HepG2 (cell line): Measurements from ENCODE around the gene ADCY7. TPM values are rescaled to one million over a fixed set of nuclear protein-coding genes. Genes with fewer than 3 reads are reported as not detected.

Experiments used
- ATAC-seq: fragments of 200-7000 bp; cut with Tn5 transposase; 3 replicates; pipeline ENCODE4 v1.9.1; 2020; ENCODE audit warnings: mild to moderate bottlenecking, moderate library complexity
- BruUV-seq: library from RNA; stranded (reverse); fragments of 400-500 nt; replicated peaks from 2 replicates; lab custom pipeline; 2021; lab: Mats Ljungman, UMichigan
- CTCF ChIA-PET: fragments of 300-600 bp; formaldehyde crosslinking; extraction: SDS; loops from one replicate; lab custom pipeline; 2021; ENCODE audit warnings: low total read pairs, inconsistent platforms, low intra/inter-chr PET ratio; lab: Yijun Ruan, JAX
- POLR2A ChIA-PET: fragments of 350-600 bp; sonication (Branson Sonifier 250); formaldehyde crosslinking; loops from one replicate; lab custom pipeline; 2020; ENCODE audit warnings: antibody characterized with exemption, inconsistent platforms; lab: Yijun Ruan, JAX
- DNase-seq: peaks from one replicate; pipeline ENCODE4 v3.0.0-alpha.2; 2015; ENCODE audit warnings: low spot score
- FAIRE-seq: peaks from 3 replicates; lab custom pipeline; 2011; peaks lifted over from hg19 to GRCh38; lab: Jason Lieb, UNC
- H2AFZ ChIP-seq: one replicate; pipeline ENCODE4 v1.6.1; 2011; ENCODE audit warnings: low read length, inconsistent platforms
- H3K27ac ChIP-seq: fragments of 300-600 bp; 3 replicates; pipeline ENCODE4 v1.8.0; 2011; ENCODE audit warnings: mixed run types, mild to moderate bottlenecking, mixed read lengths, low read length, inconsistent platforms; ENCODE audit not compliant: insufficient read depth; ENCODE audit errors: extremely low read length
- H3K27me3 ChIP-seq, 2 experiments: fragments of 200-600 bp in 1 of 2; 2 replicates in 1 of 2; 3 replicates in 1 of 2; pipeline versions ENCODE4 v1.6.0 to v1.8.0; 2011; ENCODE audit warnings: low read length in 2 of 2, mild to moderate bottlenecking in 2 of 2, moderate library complexity in 2 of 2, inconsistent platforms in 1 of 2; ENCODE audit not compliant: insufficient read depth in 2 of 2, control insufficient read depth in 1 of 2
- H3K36me3 ChIP-seq, 2 experiments: fragments of 200-600 bp in 1 of 2; replicated peaks in 1 of 2; 2 replicates in 1 of 2; 3 replicates in 1 of 2; pipeline versions ENCODE4 v1.5.1 to v1.8.0; 2011; ENCODE audit warnings: low read length in 2 of 2, inconsistent platforms in 1 of 2; ENCODE audit not compliant: insufficient read depth in 2 of 2, control insufficient read depth in 1 of 2
- H3K4me1 ChIP-seq: 2 replicates; pipeline ENCODE4 v1.5.1; 2012; ENCODE audit warnings: low read length, inconsistent platforms; ENCODE audit not compliant: insufficient read depth
- H3K4me2 ChIP-seq: 2 replicates; pipeline ENCODE4 v1.6.0; 2011; ENCODE audit warnings: low read depth, low read length, inconsistent platforms
- H3K4me3 ChIP-seq, 3 experiments: fragments of 200-600 bp in 1 of 3; sonication (generic), shearing (Covaris generic) in 1 of 3; replicated peaks in 1 of 3; 2 replicates each; pipeline ENCODE4 v1.5.1; 2011 to 2016; ENCODE audit warnings: low read length in 3 of 3, inconsistent platforms in 2 of 3, low read depth in 2 of 3, mild to moderate bottlenecking in 2 of 3, control low read depth in 1 of 3, mixed read lengths in 1 of 3; ENCODE audit not compliant: insufficient read depth in 1 of 3
- H3K79me2 ChIP-seq: one replicate; pipeline ENCODE4 v1.6.1; 2011; ENCODE audit warnings: low read length, inconsistent platforms; ENCODE audit not compliant: insufficient read depth
- H3K9ac ChIP-seq: 2 replicates; pipeline ENCODE4 v1.6.0; 2011; ENCODE audit warnings: mild to moderate bottlenecking, low read depth, low read length, inconsistent platforms; ENCODE audit not compliant: insufficient read depth
- H3K9me3 ChIP-seq: 2 replicates; pipeline ENCODE4 v1.5.1; 2012; ENCODE audit warnings: mild to moderate bottlenecking, low read length
- H4K20me1 ChIP-seq: 2 replicates; pipeline ENCODE4 v1.6.0; 2011; ENCODE audit warnings: inconsistent platforms, mild to moderate bottlenecking, low read length, moderate library complexity; ENCODE audit not compliant: insufficient read depth
- CEBPG ChIP-seq: IDR thresholded peaks from 2 replicates; pipeline ENCODE4 v1.6.1; 2016
- NR2F1 ChIP-seq, 2 experiments: fragments of 450-650 bp in 1 of 2; formaldehyde crosslinking in 1 of 2; IDR thresholded peaks; 2 replicates each; pipeline versions ENCODE4 v1.5.0 to v1.6.1; 2016 to 2020; ENCODE audit warnings: mild to moderate bottlenecking in 1 of 2, missing compliant biosample characterization in 1 of 2, missing genetic modification reagents in 1 of 2, moderate library complexity in 1 of 2
- RBM22 ChIP-seq: fragments of 200-400 bp; formaldehyde crosslinking; optimal IDR thresholded peaks from 2 replicates; pipeline ENCODE3; 2017; ENCODE audit warnings: mild to moderate bottlenecking, low read length, moderate library complexity
- TOE1 ChIP-seq: sonication (generic); formaldehyde crosslinking; IDR thresholded peaks from 2 replicates; pipeline ENCODE4 v1.4.0; 2020; ENCODE audit warnings: mild to moderate bottlenecking, missing genetic modification reagents
- ZNF124 ChIP-seq: sonication (generic); formaldehyde crosslinking; IDR thresholded peaks from 2 replicates; pipeline ENCODE4 v1.4.0; 2020; ENCODE audit warnings: missing genetic modification reagents
- WGBS: methylation state at CpG from one replicate; pipeline ENCODE4 v1.1.6; 2017; ENCODE audit warnings: low lambda C conversion rate; 5-methylcytosine and 5-hydroxymethylcytosine counted together
- in situ Hi-C: cut with HindIII; loops from 2 replicates; pipeline ENCODE4 v1.10.0; 2017; ENCODE audit warnings: low pct_unique_long_range_greater_than_20kb; ENCODE audit not compliant: extremely low pct_ligation_motif_present
- intact Hi-C: fragments of 100-400 bp; cut with micrococcal nuclease; formaldehyde crosslinking; loops from one replicate; pipeline ENCODE4 v1.10.0; 2022; ENCODE audit not compliant: unreplicated experiment
- polyA plus RNA-seq, 8 experiments: library from polyadenylated mRNA; depleted of rRNA in 3 of 8; stranded (reverse) in 7 of 8; unstranded in 1 of 8; fragments of >200 nt; fragmentation: Illumina TruSeq in 4 of 8; extraction: Trizol in 4 of 8; gene quantifications; 2 replicates each; pipeline versions ENCODE4 v1.2.1 to v1.2.3, GENCODE V29; 2011 to 2016; ENCODE audit warnings: low read depth in 4 of 8, missing spikeins in 1 of 8, mixed read lengths in 1 of 8; ENCODE audit not compliant: insufficient read depth in 1 of 8
- total RNA-seq, 5 experiments: library from RNA; depleted of rRNA; stranded (reverse); fragments of >200 nt; fragmentation: Illumina TruSeq; extraction: Trizol; gene quantifications; 2 replicates each; pipeline ENCODE4 v1.2.3, GENCODE V29; 2016; ENCODE audit warnings: low read depth in 1 of 5
- TF ChIP-seq, protein P1 (sequence below): sonication (generic); formaldehyde crosslinking; IDR thresholded peaks from 2 replicates; pipeline ENCODE4 v1.5.0; 2020; ENCODE audit warnings: mild to moderate bottlenecking, missing genetic modification reagents

The ADCY7 gene
- total and polyA plus RNA-seq, 2 of the 13 experiments (the other 11 are each of a cell fraction or from before 2014, with no cell fraction given) = 2.2 to 4.3 TPM

GRCh38 chr16:50235581-50235980 lies 30.8 kb upstream of the ADCY7 start:
- 87% methylated on average over 6 of the region's 6 CpGs for WGBS
- BruUV-seq = no TSS peak
- peak; percentile 33; the same call in 2 of the 3 replicates for ATAC-seq
- H4K20me1 ChIP-seq = 0 out of 2 replicates have a peak, but pooled peaks cover 3% of the 10 kb centered on the region
- no peak for DNase-seq
- CTCF ChIA-PET = no interaction called here
- intact Hi-C loops = no loop called here
- no peak overlapping the region for H2AFZ ChIP-seq
- no peak overlapping the region for H3K4me2 ChIP-seq
- H3K9ac ChIP-seq = no peak overlapping the region
- H3K9me3 ChIP-seq = no peaks in the 10 kb centered on the region
- no peaks in the 10 kb centered on the region; a peak in 1 of 5 replicates for H3K36me3 ChIP-seq
- TF ChIP-seq CEBPG (CRISPR knock-in tag) (no peak), RBM22 (peak; percentile 89)
- H3K4me1 ChIP-seq = no peaks in the 10 kb centered on the region
- POLR2A ChIA-PET = no interaction called here
- no peaks in the 10 kb centered on the region for H3K27me3 ChIP-seq
- H3K4me3 ChIP-seq = no peak overlapping the region
- H3K27ac ChIP-seq = no peak overlapping the region
- in situ Hi-C loops = no loop called here
- FAIRE-seq = no peak
- no peaks in the 10 kb centered on the region for H3K79me2 ChIP-seq

DNA sequence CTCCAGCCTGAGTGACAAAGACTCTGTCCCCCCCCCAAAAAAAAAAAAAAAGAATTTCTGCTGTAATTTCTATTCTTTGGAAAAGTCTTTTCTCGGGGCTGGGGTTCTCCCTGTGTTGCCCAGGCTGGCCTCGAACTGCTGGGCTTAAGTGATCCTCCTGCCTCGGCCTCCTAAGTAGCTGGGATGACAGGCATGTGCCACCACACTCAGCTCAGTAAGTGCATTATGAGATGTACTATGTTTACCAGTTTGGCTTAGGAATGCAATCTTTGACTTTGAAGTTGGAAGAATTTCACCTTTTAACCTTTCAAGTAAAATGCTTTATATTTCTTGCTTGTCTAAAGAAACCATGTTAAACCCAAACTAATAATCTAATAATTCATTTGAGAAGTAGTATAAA lies 28.0 kb upstream of the ADCY7 start:
- H3K4me3 ChIP-seq = no peak overlapping the region
- TF ChIP-seq ZNF124 (CRISPR knock-in tag) (no peak), TOE1 (CRISPR knock-in tag) (no peak), NR2F1 (CRISPR knock-in tag; IDR thresholded peaks at IDR 0.05) (0 out of 4 replicates have a peak, but pooled peaks of 1 of the 2 experiments have one; percentile 32)
- TF ChIP-seq, protein P1, sequence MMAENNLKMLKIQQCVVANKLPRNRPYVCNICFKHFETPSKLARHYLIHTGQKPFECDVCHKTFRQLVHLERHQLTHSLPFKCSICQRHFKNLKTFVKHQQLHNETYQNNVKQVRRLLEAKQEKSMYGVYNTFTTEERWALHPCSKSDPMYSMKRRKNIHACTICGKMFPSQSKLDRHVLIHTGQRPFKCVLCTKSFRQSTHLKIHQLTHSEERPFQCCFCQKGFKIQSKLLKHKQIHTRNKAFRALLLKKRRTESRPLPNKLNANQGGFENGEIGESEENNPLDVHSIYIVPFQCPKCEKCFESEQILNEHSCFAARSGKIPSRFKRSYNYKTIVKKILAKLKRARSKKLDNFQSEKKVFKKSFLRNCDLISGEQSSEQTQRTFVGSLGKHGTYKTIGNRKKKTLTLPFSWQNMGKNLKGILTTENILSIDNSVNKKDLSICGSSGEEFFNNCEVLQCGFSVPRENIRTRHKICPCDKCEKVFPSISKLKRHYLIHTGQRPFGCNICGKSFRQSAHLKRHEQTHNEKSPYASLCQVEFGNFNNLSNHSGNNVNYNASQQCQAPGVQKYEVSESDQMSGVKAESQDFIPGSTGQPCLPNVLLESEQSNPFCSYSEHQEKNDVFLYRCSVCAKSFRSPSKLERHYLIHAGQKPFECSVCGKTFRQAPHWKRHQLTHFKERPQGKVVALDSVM (CRISPR knock-in tag) = peak; percentile 24; the same call in 1 of the 2 replicates
- no peak overlapping the region for H3K9ac ChIP-seq
- 15% methylated on average over 3 of the region's 3 CpGs for WGBS
- CTCF ChIA-PET = no interaction called here
- POLR2A ChIA-PET = no interaction called here
- FAIRE-seq = no peak
- no peak overlapping the region for H3K4me2 ChIP-seq
- no peak overlapping the region for H3K27ac ChIP-seq
- H3K4me1 ChIP-seq = no peaks in the 10 kb centered on the region
- H4K20me1 ChIP-seq = 0 out of 2 replicates have a peak, but pooled peaks cover 3% of the 10 kb centered on the region
- H3K36me3 ChIP-seq = no peaks in the 10 kb centered on the region
- no peaks in the 10 kb centered on the region for H3K79me2 ChIP-seq
- peak; percentile 15 for DNase-seq
- H2AFZ ChIP-seq = no peak overlapping the region
- ATAC-seq = no peak
- intact Hi-C loops = no loop called here
- in situ Hi-C loops = no loop called here
- no TSS peak for BruUV-seq
- no peaks in the 10 kb centered on the region; a peak in 1 of 5 replicates for H3K27me3 ChIP-seq
- H3K9me3 ChIP-seq = no peaks in the 10 kb centered on the region
